Measurements from ENCODE around the gene ANKRD33B.

- TF ChIP-seq GATA2 (IDR thresholded peaks at IDR 0.05; ENCODE audit: low read depth, low read length) (no peak), GATA3 (IDR thresholded peaks at IDR 0.05; ENCODE audit: low read depth, low read length) (no peak)
These were observed 20.0 kb downstream of the ANKRD33B start for GRCh38 chr5:10583663-10584572.
